ENCODE data around the gene NBDY.

Gene NBDY

DNA sequence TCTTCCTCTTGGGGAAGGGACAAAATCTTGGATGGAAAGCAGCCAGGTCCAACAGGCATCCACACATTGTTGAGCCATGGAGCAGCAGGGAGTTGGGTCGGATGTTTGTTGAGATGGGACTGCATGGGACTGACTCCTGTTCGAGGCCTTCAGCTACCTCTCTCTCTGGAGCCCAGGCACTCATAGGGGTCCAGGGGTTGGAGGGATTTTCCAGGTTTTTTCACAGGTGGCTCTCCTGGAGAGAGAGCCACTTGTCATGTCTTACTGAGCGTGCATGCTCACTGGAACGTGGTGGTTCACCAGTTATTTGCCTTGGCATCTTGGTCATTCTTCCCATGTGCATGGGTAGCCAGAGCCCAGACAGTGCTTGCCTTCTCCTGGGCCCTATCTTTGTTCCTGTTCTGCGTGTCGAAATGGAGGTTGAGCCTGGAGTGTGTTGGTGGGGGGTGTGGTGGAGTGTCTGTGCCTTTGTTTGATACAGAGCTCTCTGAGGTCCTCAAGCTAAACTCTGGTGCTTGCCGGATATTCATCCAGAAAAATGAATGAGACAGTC lies 60.6 kb downstream of the NBDY start:
- DNase-seq (ENCODE audit: extremely low read depth, insufficient read length): no peak
- TF ChIP-seq, protein P1, sequence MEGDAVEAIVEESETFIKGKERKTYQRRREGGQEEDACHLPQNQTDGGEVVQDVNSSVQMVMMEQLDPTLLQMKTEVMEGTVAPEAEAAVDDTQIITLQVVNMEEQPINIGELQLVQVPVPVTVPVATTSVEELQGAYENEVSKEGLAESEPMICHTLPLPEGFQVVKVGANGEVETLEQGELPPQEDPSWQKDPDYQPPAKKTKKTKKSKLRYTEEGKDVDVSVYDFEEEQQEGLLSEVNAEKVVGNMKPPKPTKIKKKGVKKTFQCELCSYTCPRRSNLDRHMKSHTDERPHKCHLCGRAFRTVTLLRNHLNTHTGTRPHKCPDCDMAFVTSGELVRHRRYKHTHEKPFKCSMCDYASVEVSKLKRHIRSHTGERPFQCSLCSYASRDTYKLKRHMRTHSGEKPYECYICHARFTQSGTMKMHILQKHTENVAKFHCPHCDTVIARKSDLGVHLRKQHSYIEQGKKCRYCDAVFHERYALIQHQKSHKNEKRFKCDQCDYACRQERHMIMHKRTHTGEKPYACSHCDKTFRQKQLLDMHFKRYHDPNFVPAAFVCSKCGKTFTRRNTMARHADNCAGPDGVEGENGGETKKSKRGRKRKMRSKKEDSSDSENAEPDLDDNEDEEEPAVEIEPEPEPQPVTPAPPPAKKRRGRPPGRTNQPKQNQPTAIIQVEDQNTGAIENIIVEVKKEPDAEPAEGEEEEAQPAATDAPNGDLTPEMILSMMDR (IDR thresholded peaks at IDR 0.05; ENCODE audit: insufficient read depth, low read length, poor library complexity, severe bottlenecking): no peak
- Histone ChIP-seq H3K27me3 (replicated peaks; ENCODE audit: control insufficient read depth, insufficient read depth, low read length) (no peaks in the 10 kb centered on the region), H3K4me3 (replicated peaks; ENCODE audit: low read depth, low read length) (no peak overlapping the region), H3K36me3 (ENCODE audit: control insufficient read depth, insufficient read depth, low read length) (peaks cover 1% of the 10 kb centered on the region)

DNA sequence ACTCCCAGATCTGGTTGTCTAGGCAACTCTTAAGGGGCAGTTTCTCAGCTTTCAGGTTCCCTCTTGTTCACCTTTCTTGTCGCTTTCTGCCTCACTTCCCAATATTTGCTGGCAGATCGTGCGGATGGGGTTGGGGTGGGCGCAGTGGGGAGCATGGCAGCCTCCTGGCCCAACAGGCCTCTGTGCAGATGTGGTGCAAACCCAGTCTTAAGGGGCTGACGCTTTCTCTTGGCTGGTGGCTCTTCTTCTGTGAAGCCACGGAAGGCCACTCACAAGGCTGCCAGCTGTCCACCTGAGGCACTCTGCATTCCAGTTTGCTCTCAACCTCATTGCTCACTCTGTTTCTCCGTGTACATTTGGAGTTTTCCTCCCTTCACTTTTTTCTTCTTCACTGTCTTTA lies 61.7 kb downstream of the NBDY start:
- no peak for DNase-seq (ENCODE audit: extremely low read depth, insufficient read length)
- Histone ChIP-seq H3K36me3 (ENCODE audit: control insufficient read depth, insufficient read depth, low read length) (no peaks in the 10 kb centered on the region; the same call in none of the 2 replicates), H3K4me3 (replicated peaks; ENCODE audit: low read depth, low read length) (no peak overlapping the region), H3K27me3 (replicated peaks; ENCODE audit: control insufficient read depth, insufficient read depth, low read length) (no peaks in the 10 kb centered on the region)
- TF ChIP-seq, protein P1 (IDR thresholded peaks at IDR 0.05; ENCODE audit: insufficient read depth, low read length, poor library complexity, severe bottlenecking): no peak

DNA sequence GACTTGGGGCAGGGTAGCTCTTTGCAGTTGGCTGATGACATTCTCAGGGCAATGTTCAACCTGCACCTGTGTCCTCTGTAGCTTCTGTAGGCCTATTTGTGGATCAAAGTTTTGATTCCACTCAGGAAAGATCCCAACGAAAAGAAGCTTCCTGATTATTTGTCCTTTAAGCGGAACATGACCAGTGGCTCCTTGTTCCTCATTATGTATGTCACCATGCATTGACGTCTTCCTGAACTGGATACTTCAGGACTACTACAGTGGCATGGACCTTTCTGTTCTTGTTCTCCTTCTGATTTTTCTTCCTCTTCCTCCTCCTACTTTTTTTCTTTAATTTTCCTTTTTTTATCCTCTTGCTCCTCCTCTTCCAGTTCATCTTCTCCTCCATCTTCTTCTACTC lies 62.4 kb downstream of the NBDY start:
- no peak overlapping the region for H3K4me3 ChIP-seq (replicated peaks; ENCODE audit: low read depth, low read length)
- TF ChIP-seq, protein P1 (IDR thresholded peaks at IDR 0.05; ENCODE audit: insufficient read depth, low read length, poor library complexity, severe bottlenecking): no peak
- H3K36me3 ChIP-seq (ENCODE audit: control insufficient read depth, insufficient read depth, low read length): no peaks in the 10 kb centered on the region; the same call in none of the 2 replicates
- no peak for DNase-seq (ENCODE audit: extremely low read depth, insufficient read length)
- H3K27me3 ChIP-seq (replicated peaks; ENCODE audit: control insufficient read depth, insufficient read depth, low read length): no peaks in the 10 kb centered on the region

DNA sequence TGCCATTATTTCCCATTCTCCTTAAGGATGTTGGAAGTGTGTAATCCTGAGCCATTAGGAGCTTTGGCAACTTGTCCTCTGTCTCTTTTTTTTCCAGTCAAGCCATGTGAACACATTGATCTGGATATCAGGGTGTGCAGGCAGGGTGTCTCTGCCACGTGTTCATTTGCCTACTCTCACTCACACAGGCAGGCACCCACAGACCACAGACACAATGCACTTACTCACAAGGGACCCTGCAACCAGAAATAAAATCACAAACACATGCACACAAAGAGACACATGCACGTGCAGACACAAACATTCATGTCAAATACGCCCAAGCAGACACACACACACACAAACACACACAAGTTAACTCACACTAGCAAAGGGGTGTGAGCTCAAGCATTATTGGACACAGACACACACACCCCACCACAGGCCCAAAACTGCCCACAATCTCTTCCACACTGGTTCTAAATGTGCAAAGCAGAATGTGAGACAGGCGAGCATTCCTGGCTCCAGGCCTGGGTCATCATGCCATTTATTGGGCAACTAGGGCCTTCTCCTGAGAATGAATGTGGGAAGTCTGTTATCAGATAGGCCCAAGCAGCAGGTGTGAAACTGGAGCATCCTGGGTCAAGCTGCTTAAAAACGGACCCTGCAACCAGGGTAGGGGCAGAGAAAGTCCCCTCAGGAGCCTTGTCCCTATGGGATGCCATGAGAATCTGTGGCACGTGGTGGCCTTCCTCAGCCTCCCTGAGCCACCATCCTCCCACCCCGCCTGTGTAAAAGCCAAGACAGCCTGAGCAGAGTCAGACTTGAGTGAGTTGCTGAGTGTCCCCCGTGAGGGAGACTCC lies 63.4 kb downstream of the NBDY start:
- TF ChIP-seq, protein P1 (IDR thresholded peaks at IDR 0.05; ENCODE audit: insufficient read depth, low read length, poor library complexity, severe bottlenecking): no peak
- no peak overlapping the region for H3K4me3 ChIP-seq (replicated peaks; ENCODE audit: low read depth, low read length)
- no peaks in the 10 kb centered on the region for H3K27me3 ChIP-seq (replicated peaks; ENCODE audit: control insufficient read depth, insufficient read depth, low read length)
- no peaks in the 10 kb centered on the region; the same call in none of the 2 replicates for H3K36me3 ChIP-seq (ENCODE audit: control insufficient read depth, insufficient read depth, low read length)
- DNase-seq (ENCODE audit: extremely low read depth, insufficient read length): no peak

DNA sequence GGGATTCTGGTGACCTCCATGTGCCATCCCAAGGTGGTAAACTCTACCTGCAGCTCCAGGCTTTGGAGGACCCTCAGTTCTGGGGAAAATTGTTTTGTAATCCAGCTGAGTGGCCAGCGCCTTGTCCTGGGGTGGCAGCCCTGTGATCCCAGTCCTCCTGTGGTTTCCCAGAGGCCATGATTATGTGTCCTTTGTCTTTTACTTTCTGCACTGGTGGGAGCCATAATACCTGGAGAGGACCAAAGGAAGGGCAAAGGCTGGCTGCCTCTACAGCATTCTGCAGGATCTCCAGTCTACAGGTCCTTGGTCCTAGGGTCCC lies 64.0 kb downstream of the NBDY start:
- Histone ChIP-seq H3K4me3 (replicated peaks; ENCODE audit: low read depth, low read length) (no peak overlapping the region), H3K36me3 (ENCODE audit: control insufficient read depth, insufficient read depth, low read length) (no peaks in the 10 kb centered on the region; the same call in 1 of the 2 replicates), H3K27me3 (replicated peaks; ENCODE audit: control insufficient read depth, insufficient read depth, low read length) (no peaks in the 10 kb centered on the region)
- TF ChIP-seq, protein P1 (IDR thresholded peaks at IDR 0.05; ENCODE audit: insufficient read depth, low read length, poor library complexity, severe bottlenecking): no peak
- no peak for DNase-seq (ENCODE audit: extremely low read depth, insufficient read length)
